GM15510 (cell line): ENCODE measurements around the gene CBFA2T2.

Source experiments
- POLR2A ChIP-seq: IDR thresholded peaks from 3 replicates; pipeline ENCODE4 v1.6.1; 2011; ENCODE audit warnings: borderline replicate concordance; ENCODE audit not compliant: insufficient read length; ENCODE audit errors: extremely low read depth

CBFA2T2 gene

DNA sequence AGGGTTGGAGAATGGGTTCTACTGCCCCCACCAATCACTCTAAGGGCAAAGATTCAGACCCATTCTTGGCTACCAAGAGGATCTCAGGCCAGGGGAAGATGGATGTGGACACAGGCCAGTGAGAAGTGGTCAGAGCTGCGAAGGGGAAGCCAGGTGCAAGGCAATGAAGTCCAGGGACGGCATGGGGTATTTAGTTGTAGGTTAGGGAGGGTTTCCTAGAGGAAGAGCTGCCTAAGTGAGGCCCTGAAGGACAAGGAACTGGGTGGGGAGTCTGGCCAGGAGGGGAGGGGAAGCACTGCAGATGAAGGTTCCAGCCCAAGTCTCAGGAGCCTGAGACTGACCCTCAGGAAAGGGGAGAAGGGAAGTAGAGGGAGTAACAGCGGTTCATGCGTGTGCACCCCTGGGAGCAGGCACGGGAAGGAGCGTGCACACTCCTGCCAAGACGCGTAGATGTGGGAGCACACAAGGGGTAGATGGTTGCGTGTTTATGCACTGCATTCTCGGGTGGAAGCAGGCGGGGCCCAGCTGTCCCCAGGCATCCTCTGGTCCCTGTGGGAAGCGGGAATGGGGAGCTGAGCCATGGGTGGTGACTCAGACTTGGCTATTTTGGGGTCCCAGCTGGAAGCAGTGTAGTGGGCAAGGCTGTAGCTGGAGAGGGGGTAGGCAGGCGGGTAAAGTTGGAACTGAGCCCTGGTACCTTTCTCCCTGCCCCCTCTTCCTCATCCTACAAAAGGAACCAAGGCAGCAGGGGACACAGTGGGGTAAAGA, 180.2 kb downstream of the CBFA2T2 start:
- TF ChIP-seq POLR2A: no peak

DNA sequence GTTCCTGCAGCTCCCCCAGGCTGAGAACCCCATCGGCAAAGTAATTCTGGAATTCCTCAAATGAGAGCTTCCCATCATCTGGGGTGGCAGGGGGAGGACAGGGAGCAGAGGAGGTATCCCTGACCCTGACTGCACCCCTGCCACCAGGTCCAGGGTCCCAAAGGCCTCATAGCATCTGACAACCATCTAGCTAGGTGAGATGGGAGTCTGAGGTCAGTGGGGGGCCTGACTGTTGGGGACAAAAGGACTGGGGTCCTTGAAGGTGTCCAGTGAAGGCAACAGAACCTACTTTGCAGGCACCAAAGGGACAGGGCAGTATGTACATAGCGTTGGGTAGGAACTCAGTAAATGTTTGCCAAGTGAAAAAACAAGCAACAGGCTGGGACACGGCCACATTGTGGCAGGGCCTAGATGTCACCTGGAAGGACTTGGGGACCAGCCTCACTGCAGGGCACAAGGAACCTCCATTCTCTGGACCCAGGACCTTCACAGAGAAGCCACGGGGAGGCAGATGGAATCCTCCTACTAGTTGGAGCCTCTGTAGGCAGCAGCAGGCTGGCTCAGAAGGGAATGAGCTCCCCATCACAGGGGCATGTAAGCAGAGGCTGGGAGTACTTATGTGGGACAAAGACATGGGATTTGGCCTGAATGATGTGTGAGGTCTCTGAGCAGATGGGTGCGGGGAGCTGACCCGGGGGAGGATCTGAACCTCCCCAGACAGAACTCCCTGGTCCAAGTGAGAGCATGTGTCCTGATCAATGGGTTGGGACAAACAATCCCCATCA, 181.0 kb downstream of the CBFA2T2 start:
- no peak for TF ChIP-seq POLR2A

DNA sequence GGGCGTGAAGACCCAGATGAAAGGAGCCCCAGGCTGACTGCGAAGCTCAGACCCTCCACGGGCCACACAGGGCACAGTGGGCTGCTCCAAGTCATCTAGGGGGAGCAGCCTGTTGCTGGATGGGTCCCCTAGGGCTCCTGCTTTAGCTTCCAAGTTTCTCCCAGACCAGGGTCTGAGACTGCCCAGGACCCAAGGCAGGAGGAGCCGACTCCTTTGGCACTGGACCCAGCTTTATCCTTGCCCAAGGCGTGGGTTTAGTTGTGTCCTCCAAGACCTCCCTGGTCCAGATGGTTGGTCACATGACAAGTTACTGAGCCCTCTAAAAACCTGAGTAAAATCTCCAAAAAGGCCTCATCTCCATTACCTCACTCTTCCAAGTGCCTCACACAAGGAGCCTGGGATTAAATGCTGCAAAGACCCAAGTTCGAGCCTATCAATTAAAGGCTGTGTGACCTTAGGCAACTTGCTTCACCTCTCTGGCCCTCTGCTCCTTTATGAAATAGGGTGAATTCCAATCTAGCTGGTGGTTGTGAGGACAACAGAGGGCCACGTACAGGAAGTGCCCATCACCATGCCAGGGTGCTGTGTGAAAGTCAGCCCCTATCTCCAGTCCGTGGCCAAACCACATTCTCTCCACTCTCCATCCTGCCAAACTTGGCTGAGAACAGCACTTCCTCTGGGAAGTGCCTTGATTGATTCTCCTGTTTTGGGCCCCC, 181.8 kb downstream of the CBFA2T2 start:
- TF ChIP-seq POLR2A: no peak

DNA sequence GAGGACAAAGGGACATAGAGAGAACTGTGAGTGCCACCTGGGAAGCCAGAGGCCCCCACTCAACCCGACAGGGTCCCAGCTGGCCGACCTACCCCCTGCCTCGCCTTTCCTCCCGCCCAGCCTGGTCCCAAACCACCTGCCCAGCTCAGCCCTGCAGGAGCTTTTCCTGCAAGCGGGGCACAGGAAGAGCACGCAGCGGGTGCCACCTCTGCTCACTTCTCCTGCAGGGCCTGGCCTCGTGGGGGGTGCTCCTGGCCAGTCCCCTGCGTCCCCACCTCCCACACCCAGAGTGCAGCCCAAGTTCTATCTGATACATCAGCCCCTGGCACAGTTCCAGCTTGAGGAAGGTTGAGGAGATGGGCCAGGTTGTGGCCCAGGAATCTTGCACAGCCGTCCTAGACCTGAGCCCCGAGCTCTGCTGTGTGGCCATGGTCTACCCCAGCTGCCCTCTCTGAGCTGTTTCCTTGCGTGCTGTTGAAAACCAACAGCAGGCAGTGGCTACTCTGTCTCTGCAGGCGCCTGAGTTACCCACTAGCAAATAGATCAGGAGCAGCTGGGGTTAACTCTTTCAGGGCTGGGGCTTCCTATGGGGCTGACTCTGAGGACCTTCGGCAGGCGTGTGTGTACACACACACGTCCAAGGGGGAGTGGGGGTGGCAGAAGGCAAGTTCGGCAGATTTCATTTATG, 182.7 kb downstream of the CBFA2T2 start:
- no peak for TF ChIP-seq POLR2A

DNA sequence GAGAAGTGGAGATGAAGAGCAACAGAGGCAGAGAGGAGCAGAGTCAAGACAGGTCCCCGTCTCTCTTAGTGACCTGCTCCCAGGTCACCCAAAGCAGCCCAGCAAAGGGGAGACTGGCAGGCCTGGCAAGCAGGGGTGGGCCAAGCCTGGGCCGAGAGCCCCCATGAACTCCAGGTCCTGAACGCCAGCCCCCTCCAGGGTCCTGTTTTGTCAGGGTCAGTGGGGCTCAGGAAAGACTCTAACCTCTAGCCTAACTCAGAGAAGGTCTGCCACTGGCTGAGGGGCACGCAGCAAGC, 183.2 kb downstream of the CBFA2T2 start:
- no peak for TF ChIP-seq POLR2A

DNA sequence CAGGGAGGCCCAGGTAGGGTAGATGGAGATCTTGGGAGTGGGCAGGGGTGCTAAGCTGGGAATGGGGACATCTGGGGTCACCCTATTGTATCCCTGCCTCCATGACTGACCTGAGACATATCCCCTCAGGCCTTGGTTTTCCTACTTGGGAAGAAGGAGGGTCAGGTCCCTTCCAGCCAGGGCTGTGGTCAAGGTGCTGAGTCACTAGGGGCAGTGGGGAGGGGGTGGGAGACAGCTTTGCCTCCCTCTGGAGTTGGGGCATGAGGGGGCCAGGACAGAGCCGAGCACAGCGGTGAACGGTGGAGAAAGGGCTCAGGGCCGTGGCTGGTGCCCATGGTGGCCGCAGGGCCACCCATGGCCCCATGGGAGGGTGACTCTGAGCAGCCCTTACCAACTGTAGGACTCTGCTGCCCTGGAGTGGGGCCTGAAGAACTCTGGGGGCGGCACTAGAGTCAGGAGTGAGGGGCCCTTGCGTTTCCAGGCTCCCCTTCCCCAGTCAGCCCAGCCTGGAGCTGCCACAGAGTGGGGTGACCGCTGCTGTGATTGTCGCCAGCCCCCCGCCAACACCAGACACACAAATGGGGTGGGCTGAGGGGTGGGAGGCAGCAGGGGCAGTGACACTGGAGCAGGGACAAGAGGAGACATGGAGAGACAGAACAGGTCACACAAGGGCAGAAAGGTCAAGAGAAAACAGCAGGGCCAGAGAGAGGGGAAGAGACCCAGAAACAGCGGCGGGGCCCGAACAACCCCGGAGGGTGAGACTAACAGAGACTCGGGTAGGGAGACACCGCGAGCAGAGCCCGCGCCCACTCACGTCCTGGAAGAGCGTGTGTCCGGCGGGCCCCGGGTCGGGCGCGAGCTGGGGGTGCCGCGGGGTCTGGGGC, 183.8 kb downstream of the CBFA2T2 start:
- no peak for TF ChIP-seq POLR2A

DNA sequence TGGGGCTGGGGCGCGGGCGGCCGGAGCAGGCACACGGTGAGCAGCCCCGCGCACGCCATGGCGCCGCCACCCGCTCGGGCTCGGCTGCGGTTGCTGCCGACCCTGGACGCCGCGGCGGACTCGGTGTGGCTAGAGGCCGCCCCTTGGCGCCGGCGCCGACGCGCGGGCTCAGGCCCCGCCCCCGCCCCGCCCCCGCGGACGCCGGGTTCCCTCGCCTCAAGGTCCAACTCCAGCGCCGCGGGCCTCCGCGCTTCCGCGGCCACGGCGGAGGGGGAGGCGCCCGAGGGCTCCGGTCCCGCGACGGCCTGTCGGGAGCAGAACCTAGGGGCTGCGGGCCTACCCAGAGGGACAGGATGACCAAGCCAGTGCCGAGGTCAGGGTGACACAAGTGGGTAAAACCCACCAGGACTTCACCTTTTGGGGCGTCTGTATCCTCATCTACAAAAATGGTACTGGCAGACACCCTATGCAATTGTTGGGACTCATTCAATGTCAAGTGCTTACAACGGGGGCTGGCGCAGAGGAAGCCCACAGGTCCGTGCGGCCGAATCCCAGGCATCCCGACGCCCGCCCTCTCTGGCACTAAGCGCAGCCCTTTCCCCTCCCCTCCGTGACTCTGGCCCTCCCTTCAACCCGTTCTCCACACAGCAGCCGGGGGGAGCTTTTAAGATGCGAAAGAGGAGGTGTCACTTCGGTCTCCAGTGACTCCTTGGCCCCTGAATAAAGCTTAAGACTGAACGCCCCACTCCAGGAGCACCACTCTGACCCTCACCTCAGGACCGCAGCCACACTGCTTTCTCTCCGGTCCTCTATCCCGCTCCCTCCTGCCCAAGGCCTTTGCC, 184.6 kb downstream of the CBFA2T2 start, which contains the start of gene NECAB3:
NECAB3 (minus strand) TSS at position 135 of the 842 bp plus-strand sequence; CDS start at position 59, 76 bp downstream.
- peak; percentile 51 for TF ChIP-seq POLR2A

DNA sequence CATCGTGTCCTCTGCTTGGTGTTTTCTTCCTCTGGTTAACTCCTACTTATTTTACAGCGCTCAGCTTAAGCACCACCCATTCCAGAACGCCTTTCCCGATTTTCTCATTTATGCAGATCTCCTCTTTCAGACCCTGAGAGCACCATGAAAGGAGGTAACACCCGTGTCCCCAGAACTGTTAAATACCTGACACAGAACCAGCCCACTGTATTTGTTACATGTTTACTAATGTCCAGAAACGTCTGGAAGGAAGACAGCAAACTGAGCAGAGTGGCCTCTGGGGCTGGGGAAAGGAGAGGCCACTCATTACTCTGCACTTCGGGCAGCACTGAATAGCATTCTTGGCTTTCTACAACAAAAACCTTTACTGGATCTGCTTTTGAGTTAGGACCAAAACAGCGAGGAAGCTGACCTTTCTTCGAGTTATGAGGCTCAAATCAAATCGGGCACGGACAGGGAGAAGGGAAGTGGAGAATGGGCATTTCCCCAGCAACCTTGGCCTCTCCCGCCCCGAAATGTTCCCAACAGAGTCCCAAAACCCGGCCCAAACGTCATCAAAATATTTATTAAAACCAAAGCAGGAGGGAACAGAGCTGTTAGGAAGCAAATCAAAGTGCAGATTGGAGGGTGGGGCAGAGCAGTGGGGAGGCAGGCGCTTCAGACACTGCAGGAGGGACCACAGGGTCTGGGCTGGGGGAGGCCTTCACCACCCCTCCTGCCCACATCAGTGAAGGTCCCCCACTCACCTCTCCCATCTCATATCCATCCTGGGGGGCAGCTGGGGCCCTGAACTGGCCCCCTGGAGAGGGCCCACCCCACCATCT, 185.5 kb downstream of the CBFA2T2 start:
- TF ChIP-seq POLR2A: no peak

DNA sequence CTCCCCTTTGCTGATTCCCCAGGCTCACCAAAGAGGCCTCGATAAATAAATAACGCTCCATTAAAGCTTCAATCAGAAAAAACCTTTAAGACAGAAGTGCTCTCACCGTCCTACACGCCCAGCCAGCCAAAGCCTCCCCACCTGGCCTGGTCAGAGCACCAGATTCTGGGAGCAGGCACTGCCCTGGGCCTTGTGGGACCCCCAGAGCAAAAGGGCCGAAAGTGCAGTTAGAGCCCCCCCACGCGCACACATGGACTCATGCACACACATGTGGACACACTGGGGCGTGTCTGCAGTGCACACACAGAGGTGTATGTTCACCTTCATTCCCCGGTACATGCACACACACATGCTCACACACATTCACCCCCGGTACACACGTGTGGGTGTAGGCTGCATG, 186.2 kb downstream of the CBFA2T2 start:
- no peak for TF ChIP-seq POLR2A

DNA sequence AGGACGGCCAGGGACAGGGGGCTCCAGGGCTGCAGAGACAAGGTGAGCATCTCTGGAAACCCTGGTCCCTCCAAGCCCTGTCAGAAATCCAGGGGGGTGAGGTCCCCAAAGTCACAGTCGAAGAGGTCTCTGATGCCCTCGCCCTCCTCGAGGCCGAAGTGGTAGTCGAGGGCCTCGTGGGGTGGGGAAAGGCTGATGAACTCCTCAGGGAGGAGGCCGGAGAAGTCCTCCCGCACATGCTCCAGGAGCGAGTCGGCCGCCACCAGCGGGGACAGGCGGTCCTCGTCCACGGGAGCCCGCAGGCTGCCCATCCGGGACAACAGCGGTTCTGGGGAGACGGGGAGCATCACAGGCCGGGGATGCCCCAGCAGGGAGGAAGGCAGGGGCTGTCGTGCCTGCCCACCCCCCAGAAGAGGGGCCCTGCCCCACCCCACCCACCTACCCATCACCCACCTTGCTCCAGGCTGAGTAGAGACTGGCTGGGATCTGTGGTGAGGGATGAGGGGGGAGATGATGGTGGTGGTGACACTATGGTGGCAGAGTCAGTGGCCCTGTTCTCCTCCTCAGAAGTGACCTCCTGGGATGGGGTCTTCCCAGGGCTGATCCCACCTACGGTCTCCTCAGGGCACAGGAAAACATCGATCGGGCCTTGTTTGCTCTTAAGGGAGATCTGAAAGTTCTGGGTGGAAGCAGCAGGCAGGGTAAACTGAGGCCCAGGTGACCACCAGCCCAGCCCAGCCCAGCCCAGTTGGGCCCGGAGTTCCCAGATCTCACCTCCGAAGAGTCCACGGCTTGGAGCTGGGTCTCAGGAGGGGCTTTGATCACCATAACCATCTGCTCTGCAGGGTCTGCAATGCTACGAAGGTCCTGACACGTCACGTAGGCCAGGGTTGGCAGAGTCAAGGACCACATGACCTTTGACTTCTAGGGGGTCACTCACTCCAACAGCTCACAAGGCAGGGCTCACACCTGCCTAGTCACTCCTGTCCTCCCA, 187.1 kb downstream of the CBFA2T2 start:
- no peak for TF ChIP-seq POLR2A
